OCI-LY1 (cell line): Measurements from ENCODE around the gene LIFR.

Experiments used
- H2AFZ ChIP-seq: fragments of 200-600 bp; sonication (generic), shearing (Covaris generic); 2 replicates; pipeline ENCODE4 v1.6.0; 2014; ENCODE audit warnings: antibody characterized with exemption, mild to moderate bottlenecking, low read length
- H3F3A ChIP-seq: fragments of 200-600 bp; sonication (generic), shearing (Covaris generic); 2 replicates; pipeline ENCODE4 v1.6.0; 2014; ENCODE audit warnings: mild to moderate bottlenecking, antibody characterized with exemption, low read length, moderate library complexity; ENCODE audit not compliant: insufficient read depth
- H3K27ac ChIP-seq: fragments of 200-600 bp; sonication (generic); 2 replicates; pipeline ENCODE4 v1.5.1; 2014; ENCODE audit warnings: low read length, mixed run types, mild to moderate bottlenecking, low read depth; ENCODE audit not compliant: poor library complexity, severe bottlenecking
- H3K27me3 ChIP-seq: fragments of 200-600 bp; sonication (generic); 2 replicates; pipeline ENCODE4 v1.6.0; 2014; ENCODE audit warnings: antibody characterized with exemption, mild to moderate bottlenecking, low read length, moderate library complexity; ENCODE audit not compliant: insufficient read depth
- H3K36me3 ChIP-seq: fragments of 200-600 bp; sonication (generic); 2 replicates; pipeline ENCODE4 v1.6.1; 2014; ENCODE audit warnings: mild to moderate bottlenecking, antibody characterized with exemption, low read length, moderate library complexity, mixed read lengths; ENCODE audit not compliant: insufficient read depth
- H3K4me1 ChIP-seq: fragments of 200-600 bp; sonication (generic); 2 replicates; pipeline ENCODE4 v1.5.1; 2014; ENCODE audit warnings: mild to moderate bottlenecking, low read length, moderate library complexity; ENCODE audit not compliant: insufficient read depth, severe bottlenecking
- H3K4me2 ChIP-seq: fragments of 200-600 bp; sonication (generic), shearing (Covaris generic); 2 replicates; pipeline ENCODE4 v1.6.1; 2014; ENCODE audit warnings: low read length
- H3K4me3 ChIP-seq: fragments of 200-600 bp; sonication (generic); 2 replicates; pipeline ENCODE4 v1.5.1; 2014; ENCODE audit warnings: low read length, low read depth, mild to moderate bottlenecking, mixed read lengths; ENCODE audit not compliant: poor library complexity, severe bottlenecking
- H3K79me2 ChIP-seq: fragments of 200-600 bp; shearing (Covaris generic); 2 replicates; pipeline ENCODE4 v1.6.1; 2016; ENCODE audit warnings: mixed run types, low read length, mixed read lengths; ENCODE audit not compliant: insufficient read depth
- H3K9ac ChIP-seq: fragments of 200-600 bp; sonication (generic), shearing (Covaris generic); 2 replicates; pipeline ENCODE4 v1.6.1; 2014; ENCODE audit warnings: mild to moderate bottlenecking, low read length, mixed read lengths
- H3K9me2 ChIP-seq: fragments of 200-600 bp; sonication (generic), shearing (Covaris generic); 2 replicates; pipeline ENCODE4 v1.6.1; 2014; ENCODE audit warnings: low read depth, mild to moderate bottlenecking, low read length, mixed read lengths
- H3K9me3 ChIP-seq: fragments of 200-600 bp; shearing (Covaris generic); 2 replicates; pipeline ENCODE4 v1.6.1; 2014; ENCODE audit warnings: low read length, mixed read lengths
- H4K20me1 ChIP-seq: fragments of 200-600 bp; sonication (generic), shearing (Covaris generic); 2 replicates; pipeline ENCODE4 v1.6.0; 2016; ENCODE audit warnings: mild to moderate bottlenecking, low read length; ENCODE audit not compliant: insufficient read depth
- CTCF ChIP-seq: fragments of 200-600 bp; sonication (generic), shearing (Covaris generic); IDR thresholded peaks from 2 replicates; pipeline ENCODE4 v1.5.1; 2017; ENCODE audit warnings: mild to moderate bottlenecking, antibody characterized with exemption, low read length, moderate library complexity, mixed read lengths
- EZH2 ChIP-seq: fragments of 200-600 bp; sonication (generic), shearing (Covaris generic); IDR thresholded peaks from 2 replicates; pipeline ENCODE4 v1.8.0; 2017; ENCODE audit warnings: borderline replicate concordance, mixed run types, mild to moderate bottlenecking, antibody characterized with exemption, low read length, moderate library complexity, mixed read lengths

Gene LIFR

GRCh38 chr5:38563624-38564023 lies 7.2 kb upstream of the LIFR start:
- H3K4me3 ChIP-seq, result no peak overlapping the region
- H3K79me2 ChIP-seq, result no peaks in the 10 kb centered on the region
- no peak overlapping the region for H3K4me2 ChIP-seq
- no peak overlapping the region for H3K27ac ChIP-seq
- H3K9me3 ChIP-seq, result no peaks in the 10 kb centered on the region
- H3K36me3 ChIP-seq, result no peaks in the 10 kb centered on the region
- TF ChIP-seq EZH2 (no peak), CTCF (no peak)
- H3K27me3 ChIP-seq, result no peaks in the 10 kb centered on the region
- no peak overlapping the region for H3K9ac ChIP-seq
- no peaks in the 10 kb centered on the region for H3F3A ChIP-seq
- H4K20me1 ChIP-seq, result no peaks in the 10 kb centered on the region
- H2AFZ ChIP-seq, result no peak overlapping the region
- no peaks in the 10 kb centered on the region for H3K4me1 ChIP-seq
- no peaks in the 10 kb centered on the region for H3K9me2 ChIP-seq

GRCh38 chr5:38562444-38563210 lies 6.2 kb upstream of the LIFR start:
- Histone ChIP-seq H3K4me1 (no peaks in the 10 kb centered on the region), H3K9ac (no peak overlapping the region), H3K27ac (no peak overlapping the region), H2AFZ (no peak overlapping the region), H3K9me3 (no peaks in the 10 kb centered on the region), H3K9me2 (no peaks in the 10 kb centered on the region), H3K27me3 (no peaks in the 10 kb centered on the region), H3K4me3 (no peak overlapping the region), H3F3A (no peaks in the 10 kb centered on the region), H3K79me2 (no peaks in the 10 kb centered on the region), H3K36me3 (no peaks in the 10 kb centered on the region), H4K20me1 (no peaks in the 10 kb centered on the region), H3K4me2 (no peak overlapping the region)
- TF ChIP-seq EZH2 (no peak), CTCF (no peak)

GRCh38 chr5:38559428-38559827 lies 3.0 kb upstream of the LIFR start:
- Histone ChIP-seq H3K27me3 (no peaks in the 10 kb centered on the region), H3K4me2 (no peak overlapping the region)
- no peak for TF ChIP-seq EZH2
- no peak for TF ChIP-seq CTCF

More at GRCh38 chr5:38559428-38559827, 3.0 kb upstream of the LIFR start:
- Histone ChIP-seq H3K4me1 (no peaks in the 10 kb centered on the region), H3K9me3 (no peaks in the 10 kb centered on the region), H3K9ac (no peak overlapping the region), H3K36me3 (no peaks in the 10 kb centered on the region), H3K79me2 (no peaks in the 10 kb centered on the region), H2AFZ (no peak overlapping the region), H3K9me2 (no peaks in the 10 kb centered on the region), H4K20me1 (no peaks in the 10 kb centered on the region), H3K4me3 (no peak overlapping the region), H3K27ac (no peak overlapping the region), H3F3A (no peaks in the 10 kb centered on the region)
